Right hindlimb (tissue), 1 donor: ENCODE measurements around the gene IRAK2.

Experiments
- DNase-seq: peaks from one replicate; pipeline ENCODE4 v3.0.0-alpha.2; 2018

Gene IRAK2

DNA sequence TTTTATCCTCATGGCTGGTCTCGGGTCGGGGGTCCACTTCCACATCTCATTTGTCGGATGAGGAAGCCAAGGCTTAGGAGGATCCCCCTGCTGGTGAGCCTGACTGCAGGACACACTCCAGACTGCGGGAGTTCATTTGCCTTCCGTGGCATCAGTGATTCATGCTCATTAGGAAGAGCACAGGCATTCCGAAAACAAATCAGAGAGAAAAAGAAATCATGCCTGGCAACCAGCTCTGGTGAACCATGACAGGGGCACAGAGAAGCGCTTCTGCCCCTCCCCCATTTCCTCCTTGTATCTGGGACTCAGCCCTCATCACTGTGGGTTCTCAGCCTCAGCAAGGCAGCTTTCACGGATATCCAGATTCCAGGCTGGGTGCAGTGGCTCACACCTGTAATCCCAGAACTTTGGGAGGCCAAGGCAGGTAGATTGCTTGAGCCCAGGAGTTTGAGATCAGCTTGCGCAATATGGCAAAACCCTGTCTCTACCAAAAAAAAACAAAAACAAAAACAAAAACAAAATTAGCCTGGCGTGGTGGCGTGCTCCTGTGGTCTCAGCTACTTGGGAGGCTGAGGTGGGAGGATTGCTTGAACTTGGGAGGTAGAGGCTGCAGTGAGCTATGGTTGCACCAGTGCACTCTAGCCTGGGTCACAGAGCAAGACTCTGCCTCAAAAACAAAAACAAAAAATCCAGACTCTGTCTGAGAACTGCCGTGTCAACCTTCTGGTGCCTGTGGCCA, 28.4 kb downstream of the IRAK2 start:
- DNase-seq: no peak

DNA sequence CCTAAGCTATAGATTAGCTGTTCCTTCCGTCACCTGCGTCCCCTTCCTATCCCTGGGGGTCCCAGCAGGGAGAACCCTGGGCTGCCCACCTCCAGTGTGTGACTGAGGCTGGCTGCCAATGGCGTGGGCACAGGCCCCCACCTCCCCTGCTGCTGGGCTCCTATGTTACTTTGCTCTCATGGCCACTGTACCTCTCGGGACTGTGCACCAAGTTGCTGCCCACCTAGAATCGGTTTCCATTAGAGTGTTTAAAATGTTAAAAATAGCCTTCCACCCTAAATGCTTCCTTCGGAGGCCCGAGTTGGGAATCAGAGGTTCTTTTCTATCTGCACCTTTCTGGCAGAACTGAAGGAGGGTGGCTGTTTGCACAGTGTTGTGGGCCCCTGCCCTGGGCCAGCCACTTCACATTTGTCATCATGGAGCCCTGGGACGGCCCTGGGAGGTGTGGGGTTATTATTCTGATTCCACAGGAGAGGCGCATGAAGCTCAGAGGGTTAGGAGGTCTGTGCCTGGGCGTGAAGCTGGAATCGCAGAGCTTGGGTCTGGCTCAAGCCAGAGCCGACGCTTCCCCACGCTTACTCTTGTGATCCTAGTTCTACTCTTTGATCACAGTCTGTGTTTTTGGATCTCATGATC, 29.1 kb downstream of the IRAK2 start:
- no peak for DNase-seq

DNA sequence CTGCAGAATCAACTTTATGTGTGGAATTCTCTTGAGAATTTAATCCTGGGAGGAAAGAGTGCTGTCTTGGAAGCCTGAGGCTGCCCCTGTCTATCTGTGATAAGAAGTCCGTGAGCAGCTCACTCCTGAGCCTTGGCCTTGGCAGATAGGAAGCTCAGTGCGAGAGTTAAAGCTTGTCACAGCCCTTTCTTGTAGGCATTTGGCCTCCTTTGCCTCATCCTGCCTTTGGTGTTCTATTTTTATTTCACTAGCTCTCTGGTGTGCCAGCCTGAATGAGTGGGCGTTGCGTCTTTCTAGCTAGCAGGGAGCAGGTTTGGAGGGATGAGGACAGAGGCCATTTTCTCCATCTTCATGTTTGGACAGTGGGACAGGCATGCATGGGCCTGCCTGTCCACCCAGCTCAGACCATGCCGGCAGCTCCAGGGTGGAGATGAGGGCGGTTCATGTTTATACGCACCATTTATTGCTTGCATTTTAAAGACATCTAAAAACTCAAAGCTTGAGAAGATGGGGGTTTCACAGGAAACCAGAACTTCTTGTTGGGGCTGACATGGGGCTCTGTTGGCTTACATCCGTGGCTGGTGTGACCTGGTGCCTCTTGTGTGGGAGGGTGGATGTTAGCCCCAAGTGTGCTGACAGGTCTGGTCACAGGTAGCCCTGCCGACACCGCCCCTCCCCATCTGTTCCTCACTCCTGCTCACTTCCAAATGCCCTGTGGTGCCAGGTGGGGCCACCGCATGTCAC, 29.8 kb downstream of the IRAK2 start:
- peak; percentile 31 for DNase-seq

DNA sequence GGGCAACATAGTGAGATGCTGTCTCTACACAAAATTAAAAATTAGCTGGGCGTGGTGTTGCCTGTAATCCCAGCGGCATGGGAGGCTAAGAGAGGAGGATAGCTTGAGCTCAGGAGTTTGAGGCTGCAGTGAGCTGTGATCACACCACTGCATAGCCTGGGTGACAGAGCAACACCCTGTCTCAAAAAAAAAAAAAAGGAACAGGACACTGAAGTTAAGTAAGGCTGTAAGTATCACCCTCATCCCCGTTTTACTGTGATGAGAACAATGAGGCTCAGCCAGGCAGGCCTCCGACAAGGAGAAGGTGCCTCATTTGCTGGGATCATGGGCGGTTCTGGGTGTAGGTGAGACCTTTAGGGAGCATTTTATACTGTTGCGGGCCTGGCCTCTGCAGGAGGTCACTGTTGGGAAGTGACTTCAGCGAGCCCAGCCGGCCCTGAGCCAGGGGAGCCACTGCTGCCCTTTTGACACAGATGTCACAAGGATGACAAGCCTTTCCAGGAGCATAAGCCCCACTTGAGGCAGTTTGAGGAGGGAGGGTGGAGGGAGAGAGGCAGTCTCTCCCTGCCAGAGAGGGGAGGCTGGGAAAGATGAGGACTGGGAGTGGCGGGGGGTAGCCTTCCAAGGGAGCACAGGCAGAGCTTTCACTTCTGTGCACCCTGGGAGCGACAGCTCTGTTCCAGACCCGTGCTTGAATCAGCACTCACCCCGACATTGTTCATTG, 30.8 kb downstream of the IRAK2 start:
- DNase-seq: no peak

DNA sequence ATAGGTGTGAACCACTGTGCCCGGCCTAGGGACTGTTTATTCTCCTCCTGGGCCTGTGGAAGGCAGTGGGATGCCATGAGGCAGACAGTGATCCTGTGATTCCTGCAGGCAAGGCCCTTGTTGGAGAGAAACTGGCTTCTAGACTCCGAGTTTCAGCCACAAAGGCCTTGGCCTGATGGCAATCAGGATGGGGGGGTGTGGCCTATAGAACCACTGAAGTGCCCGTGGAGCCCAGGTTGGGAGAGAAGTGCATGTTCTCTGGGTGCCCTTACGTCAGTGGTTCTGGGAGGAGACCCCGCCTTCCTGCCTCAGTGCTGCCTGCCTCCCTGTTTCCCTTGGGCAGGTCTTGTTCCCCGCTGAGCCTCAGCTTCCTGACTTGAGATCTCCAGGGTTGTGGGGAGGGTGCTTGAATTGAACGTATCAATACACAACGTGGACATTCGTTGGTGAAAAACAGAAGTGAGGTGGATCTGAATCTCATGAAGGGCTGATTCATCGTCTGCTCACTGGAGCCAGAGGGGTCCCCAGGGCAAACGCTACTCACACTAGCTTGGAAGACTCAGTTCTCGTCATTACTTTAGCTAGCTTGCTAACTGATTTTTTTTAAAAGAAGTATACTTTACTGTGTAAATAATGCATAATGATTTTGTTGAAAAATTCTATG, 31.8 kb downstream of the IRAK2 start:
- DNase-seq: peak; percentile 44

DNA sequence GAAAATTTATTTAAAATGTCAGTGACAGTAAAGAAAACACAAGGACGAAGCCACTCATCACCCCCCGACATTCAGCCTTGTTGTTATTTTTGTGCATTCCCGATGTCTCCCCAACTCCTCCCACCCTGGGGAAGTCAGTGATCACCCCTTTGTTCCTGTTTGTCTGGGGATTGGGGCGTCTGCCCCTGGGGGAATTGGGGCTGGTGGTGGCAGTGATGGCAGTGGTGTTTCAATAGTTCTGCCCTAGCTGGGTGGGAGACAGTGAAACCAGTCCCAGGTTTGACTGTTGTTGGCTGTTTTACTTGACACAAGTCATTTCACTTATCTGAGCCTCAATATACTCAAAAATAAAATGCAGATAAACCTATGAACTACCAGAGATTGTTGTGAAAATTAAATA, 33.5 kb downstream of the IRAK2 start:
- no peak for DNase-seq

DNA sequence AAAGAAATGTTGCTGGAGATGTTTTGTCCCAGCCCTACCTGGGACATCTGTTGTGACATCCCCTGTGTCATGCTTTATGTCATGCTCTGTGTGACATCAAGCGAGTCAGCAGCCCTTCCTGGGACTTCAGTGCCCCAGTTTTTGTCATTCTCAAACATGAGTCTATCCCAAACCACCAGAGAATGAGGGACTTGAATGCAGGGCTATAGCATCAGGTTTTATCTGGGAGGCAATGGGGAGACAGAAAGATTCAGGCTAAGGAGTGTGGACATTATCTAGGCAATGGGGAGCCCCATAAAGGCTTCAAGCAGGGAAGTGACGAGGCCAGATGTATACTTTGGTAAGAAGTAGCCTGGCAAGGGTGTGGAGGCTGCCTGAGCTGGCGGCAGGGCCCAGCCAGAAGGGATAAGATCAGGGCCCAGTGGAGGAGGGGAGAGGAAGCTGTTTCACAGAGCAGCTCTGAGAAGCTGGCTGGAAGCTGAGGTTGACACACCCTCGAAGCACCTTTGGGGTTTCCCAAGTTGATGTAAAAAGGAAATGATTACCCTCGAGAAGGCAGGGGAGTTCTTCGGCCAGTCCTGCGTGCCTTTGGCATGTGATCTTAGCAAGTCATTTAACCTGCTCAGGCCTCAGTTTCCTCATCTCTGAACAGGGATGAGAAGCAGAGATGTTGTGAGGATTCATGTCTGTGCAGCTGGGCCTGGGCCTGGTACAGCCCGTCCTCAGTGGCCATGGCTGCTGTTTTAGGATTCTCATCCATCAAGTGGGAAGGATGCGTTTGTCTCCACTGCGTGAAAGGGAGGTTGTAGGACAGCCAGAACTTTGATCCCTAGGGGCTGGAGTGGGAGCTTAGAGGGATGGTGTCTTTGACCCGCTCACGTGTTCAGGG, 34.3 kb downstream of the IRAK2 start:
- no peak for DNase-seq

DNA sequence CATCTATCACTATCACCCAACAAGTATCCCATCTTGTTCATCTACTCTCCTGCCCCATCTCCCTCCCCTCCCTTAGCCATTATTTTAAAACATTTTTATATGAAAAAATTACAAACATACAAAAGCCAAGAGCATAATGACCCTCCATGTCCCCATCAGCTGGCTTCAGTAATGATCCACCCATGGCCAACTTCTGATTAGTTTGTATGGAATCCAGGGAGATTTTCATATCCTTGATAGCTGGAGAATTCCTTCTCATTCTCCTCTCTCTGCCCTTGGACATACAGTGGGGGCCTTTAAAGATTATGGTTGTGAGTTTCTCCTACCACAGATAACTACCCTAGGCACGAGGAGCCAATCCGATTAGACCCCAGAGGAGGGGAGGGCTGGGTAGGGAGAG, 40.2 kb downstream of the IRAK2 start:
- DNase-seq: no peak

DNA sequence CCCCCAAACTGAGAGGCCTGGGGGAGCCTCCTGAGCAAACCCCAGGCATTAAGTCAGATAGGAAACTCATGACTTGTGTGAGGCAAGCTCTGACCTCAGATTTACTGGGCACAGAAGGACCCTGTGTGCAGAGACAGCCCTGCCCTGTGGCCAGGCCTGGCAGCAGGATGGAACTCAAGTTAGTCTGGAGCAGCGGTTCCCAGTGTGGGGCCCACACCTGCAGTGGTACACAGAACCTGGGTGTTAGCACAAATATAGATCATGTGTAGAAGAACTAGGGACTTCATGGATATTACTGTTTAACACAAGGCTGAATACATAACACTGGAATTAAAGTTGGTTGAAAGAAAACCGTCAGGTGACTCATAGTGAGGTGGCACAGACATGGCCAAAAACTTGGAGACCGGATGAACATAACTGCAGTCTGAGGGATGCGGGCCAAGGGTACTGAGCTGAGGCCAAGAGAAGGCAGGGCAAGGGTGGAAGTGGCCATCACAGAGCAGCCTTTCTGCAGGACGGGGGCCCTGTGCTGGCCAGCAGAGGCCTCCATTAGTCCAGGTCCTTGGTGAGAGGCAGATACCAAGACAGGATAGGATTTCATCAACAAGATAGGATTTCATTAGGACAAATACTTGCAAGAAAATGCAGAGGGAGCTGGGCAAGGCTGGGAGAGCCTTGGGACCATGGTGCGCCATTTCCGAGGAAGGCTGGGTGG, 40.9 kb downstream of the IRAK2 start:
- DNase-seq: peak; percentile 31

DNA sequence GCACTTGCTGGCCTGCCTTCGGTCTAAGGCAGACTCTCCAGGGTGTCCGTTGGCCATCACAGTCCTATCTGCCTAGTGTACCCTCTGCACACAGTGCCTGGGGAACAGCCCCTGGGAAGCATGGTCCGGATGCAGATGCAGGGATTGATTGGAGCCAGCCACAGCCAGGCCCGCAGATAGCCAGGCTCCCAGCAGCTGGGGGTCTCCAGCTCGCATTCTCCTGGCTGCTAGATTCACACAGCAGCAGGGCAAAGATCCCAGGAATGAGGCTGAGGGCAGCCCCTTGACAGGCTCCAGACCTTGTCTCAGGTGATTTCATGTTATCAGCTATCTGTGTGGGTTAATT, 41.4 kb downstream of the IRAK2 start:
- DNase-seq: no peak

DNA sequence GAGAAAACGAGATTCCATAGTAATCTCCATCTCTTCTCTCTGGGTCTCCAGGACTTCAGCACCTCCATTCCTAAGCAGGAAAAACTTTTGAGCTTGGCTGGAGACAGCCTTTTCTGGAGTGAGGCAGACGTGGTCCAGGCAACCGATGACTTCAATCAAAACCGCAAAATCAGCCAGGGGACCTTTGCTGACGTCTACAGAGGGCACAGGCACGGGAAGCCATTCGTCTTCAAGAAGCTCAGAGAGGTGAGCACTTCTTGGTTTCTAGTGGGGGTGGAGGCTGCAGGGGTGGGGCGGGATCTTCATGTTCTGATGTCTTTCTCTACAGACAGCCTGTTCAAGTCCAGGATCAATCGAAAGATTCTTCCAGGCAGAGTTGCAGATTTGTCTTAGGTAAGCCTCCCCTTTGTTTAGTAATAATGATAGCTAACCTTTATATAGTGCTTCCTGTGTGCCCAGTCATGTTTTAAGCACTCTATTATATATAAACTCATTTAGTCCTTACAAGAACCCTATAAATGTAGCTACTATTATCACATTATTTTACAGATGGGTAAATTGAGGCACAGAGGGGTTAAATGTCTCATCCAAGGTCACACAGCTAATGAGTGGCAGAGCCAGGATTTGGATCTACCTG, 48.6 kb downstream of the IRAK2 start:
- no peak for DNase-seq

DNA sequence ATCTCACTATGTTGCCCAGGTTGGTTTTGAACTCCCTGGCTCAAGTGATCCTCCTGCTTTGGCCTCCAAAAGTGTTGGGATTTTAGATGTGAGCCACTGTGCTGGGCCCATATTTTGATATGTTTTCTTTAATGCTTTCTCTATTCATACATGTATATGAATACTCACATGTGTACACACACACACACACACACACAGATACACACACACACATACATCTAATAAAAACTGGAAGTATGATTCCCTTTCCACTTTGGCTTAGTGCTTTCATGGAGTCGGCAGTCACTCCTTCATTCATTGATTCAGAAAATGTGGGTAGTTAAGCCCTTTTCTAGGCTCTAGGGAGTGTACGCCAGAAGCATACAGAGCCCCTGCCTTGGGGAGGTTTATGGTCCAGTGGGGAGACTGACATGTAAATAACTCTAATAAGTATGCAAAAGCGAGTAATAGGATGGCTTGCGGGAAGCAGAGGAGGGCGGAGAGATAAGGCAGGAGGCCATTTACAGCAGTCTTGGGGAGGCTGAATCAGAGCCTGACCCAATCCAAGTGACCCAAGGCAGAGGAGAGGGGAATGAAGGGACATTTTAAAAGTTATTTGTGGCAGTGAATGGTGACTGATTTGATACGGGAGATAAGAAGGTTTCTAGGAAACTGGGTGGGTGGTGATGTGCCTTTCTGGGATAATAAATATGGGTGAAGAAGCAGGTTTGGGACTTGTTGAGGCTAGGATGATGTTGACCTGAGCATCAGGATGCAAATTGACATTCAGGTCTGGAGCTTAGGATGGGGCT, 51.1 kb downstream of the IRAK2 start:
- DNase-seq: no peak

DNA sequence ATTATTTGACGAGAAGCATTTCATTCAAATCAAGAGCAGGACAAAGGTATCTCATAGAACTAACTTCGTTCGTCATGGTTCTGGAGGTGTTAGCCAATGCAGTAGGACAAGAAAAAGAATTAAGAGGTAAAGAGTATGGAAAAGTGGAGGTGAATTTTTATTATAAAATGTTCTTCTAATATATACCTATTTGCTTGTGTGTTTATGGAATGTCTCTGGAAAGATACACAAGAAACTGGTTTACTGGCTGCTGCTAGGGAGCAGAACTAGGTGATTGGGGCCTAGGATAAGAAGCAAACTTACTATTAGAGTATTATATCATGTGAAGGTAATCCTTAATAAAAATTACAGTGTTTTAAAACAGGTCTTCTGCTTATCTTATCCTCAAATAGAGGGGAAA, 52.6 kb downstream of the IRAK2 start:
- no peak for DNase-seq

DNA sequence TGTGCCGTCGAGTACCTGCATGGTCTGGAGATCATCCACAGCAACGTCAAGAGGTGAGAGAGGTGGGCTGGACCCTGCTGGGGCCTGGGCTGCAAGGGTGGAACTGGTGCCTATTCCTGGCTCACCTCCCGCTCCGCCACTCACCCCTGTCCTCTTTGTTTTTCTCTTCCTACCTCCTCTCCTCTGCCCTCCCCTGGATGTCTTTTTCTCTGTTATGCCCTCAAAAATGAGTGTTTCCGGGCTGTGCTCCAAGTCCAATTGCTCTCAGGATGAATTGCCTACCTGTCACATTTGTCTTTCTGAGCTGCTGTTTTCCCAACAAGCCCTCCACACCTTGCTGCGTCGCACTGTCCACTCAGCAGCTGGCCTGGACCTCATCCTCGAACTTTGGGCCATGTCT, 55.0 kb downstream of the IRAK2 start:
- DNase-seq: no peak

DNA sequence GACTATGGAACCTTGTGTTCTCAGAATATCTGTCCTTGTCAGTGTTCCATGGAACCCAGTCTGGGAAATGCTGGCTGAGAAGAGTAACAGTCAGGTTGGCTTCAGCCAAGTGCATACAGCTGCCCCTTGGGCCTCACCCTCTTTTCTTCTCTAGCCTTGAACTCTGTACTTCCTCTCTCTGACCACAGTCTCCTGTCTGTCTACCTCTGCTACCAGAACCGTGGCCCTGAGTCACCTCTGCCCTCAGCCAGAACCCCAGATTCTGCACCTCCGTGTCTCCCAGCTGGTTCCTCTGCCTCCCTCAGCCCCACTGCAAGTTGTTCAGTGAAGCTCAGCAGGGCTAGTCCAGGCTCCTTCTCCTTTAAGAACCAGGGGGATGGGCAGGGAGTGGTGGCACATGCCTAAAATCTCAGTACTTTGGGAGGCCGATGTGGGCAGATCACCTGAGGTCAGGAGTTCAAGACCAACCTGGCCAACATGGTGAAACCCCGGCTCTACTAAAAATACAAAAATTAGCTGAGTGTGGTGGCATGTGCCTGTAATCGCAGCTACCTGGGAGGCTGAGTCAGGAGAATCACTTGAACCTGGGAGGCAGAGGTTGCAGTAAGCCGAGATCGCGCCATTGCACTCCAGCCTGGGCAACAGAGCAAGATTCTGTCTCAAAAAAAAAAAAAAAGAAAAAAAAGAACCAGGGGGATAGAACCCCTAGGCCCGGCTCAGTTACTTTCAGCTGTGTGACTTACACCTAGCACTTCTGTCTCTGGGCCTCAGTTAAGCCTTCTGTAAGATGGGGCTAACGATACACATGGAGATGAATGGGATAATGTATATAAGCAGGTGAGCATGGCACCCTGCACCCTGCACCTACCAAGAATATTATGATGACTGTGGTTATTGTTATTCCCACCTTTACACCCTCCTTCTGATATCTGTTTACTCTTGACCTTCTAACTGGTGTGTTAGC, 59.2 kb downstream of the IRAK2 start:
- no peak for DNase-seq

DNA sequence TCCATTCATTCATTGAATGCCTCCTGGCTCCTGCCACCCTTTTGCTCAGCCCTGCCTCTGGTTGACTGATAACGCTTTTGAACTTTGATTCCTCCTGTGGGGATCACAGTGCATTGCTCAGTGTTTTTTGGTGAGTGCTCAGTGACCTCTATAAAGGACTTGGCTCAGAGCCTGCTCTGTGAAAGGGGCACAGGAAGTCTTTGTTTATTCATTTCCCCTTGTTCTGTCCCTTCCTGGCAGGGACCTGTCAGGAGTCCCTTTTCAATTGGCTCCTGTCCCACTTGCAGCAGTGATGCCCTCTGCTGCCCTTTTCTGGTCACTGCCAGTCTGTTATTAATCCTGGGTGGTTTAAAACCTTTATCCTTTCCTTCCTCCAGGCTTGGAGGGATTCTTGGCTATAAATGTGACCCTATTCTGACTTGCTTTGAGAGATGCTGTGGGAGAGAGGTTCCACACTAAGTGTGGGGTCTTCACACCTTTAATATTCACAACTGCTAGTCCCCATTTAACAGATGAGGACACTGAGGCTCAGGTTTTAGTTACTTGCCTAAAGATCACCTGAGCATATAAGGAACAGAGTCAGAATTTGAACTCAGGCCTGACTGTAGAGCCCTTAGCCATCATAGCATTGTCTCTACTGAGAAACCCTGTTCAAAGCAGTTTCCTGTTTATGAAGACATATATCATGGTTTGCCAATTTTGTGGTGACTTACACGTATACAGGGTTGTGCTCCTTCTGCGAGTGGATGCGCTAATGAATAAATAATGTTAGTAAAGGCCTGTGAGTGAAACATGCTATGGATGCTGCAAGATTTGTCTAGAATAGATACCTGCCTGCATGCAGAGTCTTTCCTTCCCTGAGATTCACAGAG, 60.3 kb downstream of the IRAK2 start:
- DNase-seq: peak; percentile 63

DNA sequence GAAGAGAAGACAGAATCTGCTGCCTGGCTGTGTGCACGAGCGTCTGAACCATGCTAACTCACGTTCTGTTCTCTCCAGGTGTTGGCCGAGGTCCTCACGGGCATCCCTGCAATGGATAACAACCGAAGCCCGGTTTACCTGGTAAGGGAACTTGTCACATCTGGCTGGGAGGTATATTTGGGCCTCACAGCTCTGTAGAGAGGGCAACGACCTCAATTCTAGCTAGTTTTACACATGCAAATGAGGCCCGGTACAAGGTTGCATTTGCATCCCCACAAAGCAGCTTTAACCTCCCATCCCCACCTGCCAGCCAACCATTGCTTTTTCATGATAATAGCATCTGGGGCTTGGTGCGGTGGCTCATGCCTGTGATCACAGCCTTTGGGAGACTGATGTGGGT, 61.6 kb downstream of the IRAK2 start:
- DNase-seq: no peak
